DOHH2 (cell line): ENCODE measurements around the gene UBASH3B.

Experiments used
- H3F3A ChIP-seq: fragments of 200-600 bp; sonication (generic), shearing (Covaris generic); 2 replicates; pipeline ENCODE4 v1.6.0; 2016; ENCODE audit warnings: antibody characterized with exemption, mild to moderate bottlenecking; ENCODE audit not compliant: control insufficient read depth, insufficient read depth
- H3K27ac ChIP-seq: fragments of 200-600 bp; sonication (generic); 2 replicates; pipeline ENCODE4 v1.5.1; 2014; ENCODE audit warnings: low read depth, mild to moderate bottlenecking, low read length, moderate library complexity
- H3K27me3 ChIP-seq: fragments of 200-600 bp; sonication (generic); 2 replicates; pipeline ENCODE4 v1.6.1; 2014; ENCODE audit warnings: mild to moderate bottlenecking, low read length, mixed read lengths; ENCODE audit not compliant: control insufficient read depth
- H3K36me3 ChIP-seq: fragments of 200-600 bp; sonication (generic); 2 replicates; pipeline ENCODE4 v1.6.1; 2014; ENCODE audit warnings: mild to moderate bottlenecking, low read length, moderate library complexity, mixed read lengths; ENCODE audit not compliant: control insufficient read depth
- H3K4me1 ChIP-seq: fragments of 200-600 bp; sonication (generic); 2 replicates; pipeline ENCODE4 v1.6.1; 2014; ENCODE audit warnings: mild to moderate bottlenecking, low read length, mixed read lengths; ENCODE audit not compliant: control insufficient read depth
- H3K4me2 ChIP-seq: fragments of 200-600 bp; sonication (generic); 2 replicates; pipeline ENCODE4 v1.6.0; 2014; ENCODE audit warnings: mild to moderate bottlenecking, low read length, moderate library complexity
- H3K4me3 ChIP-seq: fragments of 200-600 bp; sonication (generic); 2 replicates; pipeline ENCODE4 v1.5.1; 2014; ENCODE audit warnings: mild to moderate bottlenecking, low read length, mixed read lengths
- H3K79me2 ChIP-seq: fragments of 200-600 bp; sonication (generic); 2 replicates; pipeline ENCODE4 v1.6.1; 2014; ENCODE audit warnings: mild to moderate bottlenecking, low read length, mixed read lengths; ENCODE audit not compliant: control insufficient read depth
- H3K9me2 ChIP-seq: fragments of 200-600 bp; sonication (generic); replicated peaks from 2 replicates; pipeline ENCODE4 v1.6.1; 2014; ENCODE audit warnings: mild to moderate bottlenecking, low read length, mixed read lengths; ENCODE audit not compliant: control insufficient read depth
- H3K9me3 ChIP-seq: fragments of 200-600 bp; sonication (generic); 2 replicates; pipeline ENCODE4 v1.6.1; 2014; ENCODE audit warnings: antibody characterized with exemption, low read length, mixed read lengths; ENCODE audit not compliant: control insufficient read depth, insufficient read depth
- H4K20me1 ChIP-seq: fragments of 200-600 bp; sonication (generic); 2 replicates; pipeline ENCODE4 v1.6.0; 2014; ENCODE audit warnings: low read depth, mild to moderate bottlenecking, antibody characterized with exemption, low read length, moderate library complexity; ENCODE audit not compliant: control insufficient read depth, insufficient read depth
- CTCF ChIP-seq: fragments of 200-600 bp; sonication (generic); IDR thresholded peaks from one replicate; pipeline ENCODE4 v1.5.1; 2014; ENCODE audit warnings: antibody characterized with exemption, mild to moderate bottlenecking, low read depth, low read length; ENCODE audit not compliant: poor library complexity, severe bottlenecking
- EZH2phosphoT487 ChIP-seq: fragments of 200-600 bp; sonication (generic); IDR thresholded peaks from 2 replicates; pipeline ENCODE4 v1.6.1; 2017; ENCODE audit warnings: borderline replicate concordance, mild to moderate bottlenecking, antibody characterized with exemption, low read length, moderate library complexity, mixed read lengths

UBASH3B gene

DNA sequence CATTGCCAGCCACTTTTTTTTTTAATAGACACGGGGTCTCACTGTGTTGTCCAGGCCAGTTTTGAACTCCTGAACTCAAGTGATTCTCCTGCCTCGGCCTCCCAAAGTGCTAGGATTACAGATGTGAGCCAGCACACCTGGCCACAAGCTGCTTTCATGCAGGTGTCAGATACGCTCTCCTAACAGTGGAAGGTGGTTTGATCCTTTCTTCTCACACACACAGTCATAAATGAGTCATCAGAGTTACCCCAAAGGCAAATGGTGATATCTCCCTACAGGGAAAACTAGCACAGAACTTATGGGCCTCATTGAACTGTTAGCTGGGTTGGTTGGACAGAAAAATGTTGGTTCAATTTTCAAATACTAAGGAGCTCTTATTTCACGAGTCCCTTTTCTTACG is 38.2 kb upstream of the UBASH3B start:
- Histone ChIP-seq H3F3A (no peaks in the 10 kb centered on the region), H4K20me1 (no peaks in the 10 kb centered on the region), H3K27ac (no peak overlapping the region), H3K9me3 (no peaks in the 10 kb centered on the region), H3K4me3 (no peak overlapping the region), H3K9me2 (no peaks in the 10 kb centered on the region), H3K27me3 (peaks cover 3% of the 10 kb centered on the region; the same call in 1 of the 2 replicates), H3K4me1 (no peaks in the 10 kb centered on the region), H3K36me3 (no peaks in the 10 kb centered on the region), H3K4me2 (no peak overlapping the region), H3K79me2 (no peaks in the 10 kb centered on the region)
- TF ChIP-seq CTCF (no peak), EZH2phosphoT487 (no peak)

DNA sequence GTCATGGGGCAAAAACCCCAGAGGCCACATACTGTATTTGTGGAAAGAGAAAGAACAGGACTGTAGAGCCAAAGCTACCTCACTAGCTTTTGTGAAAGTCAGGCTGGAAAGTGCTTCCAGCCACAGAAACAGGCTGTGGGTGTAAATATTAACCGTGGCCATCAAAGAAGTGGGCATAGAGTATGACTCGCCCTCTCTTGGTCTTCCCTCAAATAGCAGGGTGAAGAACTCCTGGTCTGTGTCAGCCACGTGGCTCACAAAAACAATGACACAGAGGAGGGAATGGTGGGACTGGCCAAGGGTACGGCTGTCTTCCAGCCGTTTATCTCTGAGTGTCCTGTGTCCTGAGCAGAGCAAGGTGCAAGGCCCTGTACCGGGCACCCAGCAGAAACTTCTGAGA is 37.6 kb upstream of the UBASH3B start:
- peaks cover 3% of the 10 kb centered on the region; the same call in 1 of the 2 replicates for H3K27me3 ChIP-seq
- no peaks in the 10 kb centered on the region for H3K79me2 ChIP-seq
- H3K9me3 ChIP-seq, result no peaks in the 10 kb centered on the region
- H3F3A ChIP-seq, result no peaks in the 10 kb centered on the region
- no peaks in the 10 kb centered on the region for H3K4me1 ChIP-seq
- H3K9me2 ChIP-seq, result no peaks in the 10 kb centered on the region
- no peak overlapping the region for H3K4me3 ChIP-seq
- no peaks in the 10 kb centered on the region for H3K36me3 ChIP-seq
- no peak overlapping the region for H3K4me2 ChIP-seq
- no peak overlapping the region for H3K27ac ChIP-seq
- TF ChIP-seq CTCF, result no peak
- TF ChIP-seq EZH2phosphoT487, result no peak
- H4K20me1 ChIP-seq, result no peaks in the 10 kb centered on the region

DNA sequence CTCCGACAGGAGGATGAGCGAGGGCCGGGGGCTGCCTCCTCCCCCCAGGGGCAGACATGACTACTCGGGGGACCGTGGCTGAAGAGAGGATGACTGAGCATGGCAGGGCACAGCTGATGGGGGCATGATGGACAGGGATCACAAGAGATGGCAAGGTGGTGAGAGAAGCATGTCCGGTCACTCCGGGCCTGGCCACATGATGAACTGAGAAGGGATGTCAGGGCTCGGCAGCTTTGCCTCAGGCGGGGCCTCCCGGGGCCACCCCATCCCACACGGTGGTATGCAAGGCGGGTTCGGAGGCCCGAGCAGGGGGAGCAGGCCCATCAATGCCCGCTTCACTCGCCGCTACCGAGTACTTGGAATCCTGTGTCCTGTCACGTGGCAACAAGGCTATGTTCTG is 36.6 kb upstream of the UBASH3B start:
- Histone ChIP-seq H3K27me3 (peaks cover 3% of the 10 kb centered on the region; the same call in 1 of the 2 replicates), H3K9me2 (no peaks in the 10 kb centered on the region), H3K4me3 (no peak overlapping the region), H3K4me1 (no peaks in the 10 kb centered on the region), H3F3A (no peaks in the 10 kb centered on the region), H3K4me2 (no peak overlapping the region), H3K27ac (no peak overlapping the region), H3K9me3 (no peaks in the 10 kb centered on the region), H4K20me1 (no peaks in the 10 kb centered on the region), H3K36me3 (no peaks in the 10 kb centered on the region), H3K79me2 (no peaks in the 10 kb centered on the region)
- TF ChIP-seq CTCF (no peak), EZH2phosphoT487 (no peak)
